ENCODE results near the gene SPATA32. TPM values are rescaled to one million over a fixed set of nuclear protein-coding genes. Genes with fewer than 3 reads are reported as not detected.

SPATA32 gene
- total RNA-seq, 6 experiments from 2014 or later: not detected

GRCh38 chr17:45283711-45284110 lies 21.8 kb upstream of the SPATA32 start:
- no peak for DNase-seq
- whole genome bisulfite sequencing (ENCODE audit: insufficient coverage, low coverage, low lambda C conversion rate, missing lambda C conversion rate): 94% methylated on average over 3 of the region's 10 CpGs
- Histone ChIP-seq H3K4me1 (peaks cover 0 to 18% (median 6%) of the 10 kb centered on the region in 4 donors), H3K36me3 (peaks cover 0 to 45% (median 20%) of the 10 kb centered on the region in 4 donors), H3K9me3 (no peaks in the 10 kb centered on the region), H3K27ac (no peak overlapping the region), H3K27me3 (no peaks in the 10 kb centered on the region), H3K4me3 (no peak overlapping the region)
- ATAC-seq: no peak
- intact Hi-C loops (cut with DNase I): loop anchor here in 1 of 2 donors (5.0 kb wide), 1 partner anchor 94 kb away; no protein-coding TSS in a partner anchor
- TF ChIP-seq POLR2A (IDR thresholded peaks at IDR 0.05): no peak
- TF ChIP-seq CTCF (IDR thresholded peaks at IDR 0.05): no peak

- intact Hi-C loops (cut with DNase I): loop anchor here in 1 of 2 donors (5.0 kb wide), 1 partner anchor 94 kb away; no protein-coding TSS in a partner anchor
- no peak overlapping the region for H3K27ac ChIP-seq
- ATAC-seq: no peak
These were observed 21.1 kb upstream of the SPATA32 start for GRCh38 chr17:45282683-45283644.

GRCh38 chr17:45279898-45280297 lies 18.0 kb upstream of the SPATA32 start:
- H3K27ac ChIP-seq: no peak overlapping the region
- peaks cover 0 to 33% (median 11%) of the 10 kb centered on the region in 4 donors for H3K4me1 ChIP-seq
- 52% methylated on average over 3 of the region's 3 CpGs for WGBS (ENCODE audit: insufficient coverage, low coverage, low lambda C conversion rate, missing lambda C conversion rate)
- H3K36me3 ChIP-seq: peaks cover 0 to 21% (median 8%) of the 10 kb centered on the region in 4 donors
- intact Hi-C loops (cut with DNase I): loop anchor here in 1 of 2 donors (5.0 kb wide), 1 partner anchor 97 kb away; no protein-coding TSS in a partner anchor
- H3K27me3 ChIP-seq: no peaks in the 10 kb centered on the region
- no peak for ATAC-seq
- H3K9me3 ChIP-seq: no peaks in the 10 kb centered on the region
- DNase-seq: no peak
- TF ChIP-seq POLR2A (IDR thresholded peaks at IDR 0.05) (no peak), CTCF (IDR thresholded peaks at IDR 0.05) (no peak)
- H3K4me3 ChIP-seq: no peak overlapping the region

More at GRCh38 chr17:45282683-45283644, 21.1 kb upstream of the SPATA32 start:
- H3K36me3 ChIP-seq: peaks cover 0 to 45% (median 20%) of the 10 kb centered on the region in 4 donors
- no peaks in the 10 kb centered on the region for H3K27me3 ChIP-seq
- DNase-seq: no peak
- peaks cover 0 to 20% (median 7%) of the 10 kb centered on the region in 4 donors for H3K4me1 ChIP-seq
- no peaks in the 10 kb centered on the region for H3K9me3 ChIP-seq
- no peak overlapping the region for H3K4me3 ChIP-seq
- TF ChIP-seq CTCF (IDR thresholded peaks at IDR 0.05) (no peak), POLR2A (IDR thresholded peaks at IDR 0.05) (no peak)
- 67% methylated on average over 8 of the region's 21 CpGs for WGBS (ENCODE audit: insufficient coverage, low coverage, low lambda C conversion rate, missing lambda C conversion rate)

GRCh38 chr17:45277992-45278391 lies 16.1 kb upstream of the SPATA32 start:
- DNase-seq (no peak), ATAC-seq (peak in 3 of 4 donors; percentile 4 to 25 (median 10))

More at GRCh38 chr17:45277992-45278391, 16.1 kb upstream of the SPATA32 start:
- 23% methylated on average over 6 of the region's 7 CpGs for WGBS (ENCODE audit: insufficient coverage, low coverage, low lambda C conversion rate, missing lambda C conversion rate)
- H3K4me1 ChIP-seq: peaks cover 0 to 42% (median 20%) of the 10 kb centered on the region in 4 donors
- peaks cover 0 to 10% (median 2%) of the 10 kb centered on the region in 4 donors for H3K36me3 ChIP-seq
- TF ChIP-seq CTCF (IDR thresholded peaks at IDR 0.05) (no peak), POLR2A (IDR thresholded peaks at IDR 0.05) (no peak)
- peak overlapping the region; percentile 36 to 56 (median 48) for H3K27ac ChIP-seq
- intact Hi-C loops (cut with DNase I): no loop called here
- no peak overlapping the region for H3K4me3 ChIP-seq
- no peaks in the 10 kb centered on the region for H3K27me3 ChIP-seq
- no peaks in the 10 kb centered on the region for H3K9me3 ChIP-seq
